ENCODE measurements around the gene SORBS2. TPM values are rescaled to one million over a fixed set of nuclear protein-coding genes. Genes with fewer than 3 reads are reported as not detected.

Gene SORBS2
- total and polyA plus RNA-seq, 7 experiments from 2014 or later = 0.21 to 1.4 TPM; not detected in 5

- peaks cover 0 to 7% (median 5%) of the 10 kb centered on the region in 5 donors for H3K27me3 Mint-ChIP-seq
- H3K27ac Mint-ChIP-seq = no peak overlapping the region
- Histone ChIP-seq H3K27ac (ENCODE audit: low read depth, low read length) (no peak overlapping the region), H3K9me3 (ENCODE audit: control insufficient read depth in 2 of 3, low read length in 3 of 3) (no peaks in the 10 kb centered on the region), H3K4me1 (ENCODE audit: control insufficient read depth in 2 of 2, insufficient read depth in 2 of 2, low read length in 2 of 2) (no peaks in the 10 kb centered on the region), H3K27me3 (ENCODE audit: control insufficient read depth in 2 of 2, insufficient read depth in 2 of 2, low read length in 2 of 2) (no peaks in the 10 kb centered on the region), H3K36me3 (ENCODE audit: control insufficient read depth in 2 of 3, insufficient read depth in 3 of 3, low read length in 3 of 3) (no peaks in the 10 kb centered on the region), H3K4me3 (ENCODE audit: low read length) (no peak overlapping the region)
- intact Hi-C loops (cut with micrococcal nuclease) = no loop called here
- H3K9me3 Mint-ChIP-seq = peaks cover 0 to 5% (median 0%) of the 10 kb centered on the region in 11 donors
- CTCF ChIA-PET = no interaction called here
- POLR2A ChIA-PET = no interaction called here
- DNase-seq (no peak), ATAC-seq (no peak)
- no peaks in the 10 kb centered on the region for H3K36me3 Mint-ChIP-seq
- no peak overlapping the region for H3K4me3 Mint-ChIP-seq
- no peaks in the 10 kb centered on the region for H3K4me1 Mint-ChIP-seq
Observed at GRCh38 chr4:185839194-185839712, 27.3 kb upstream of the SORBS2 start.

GRCh38 chr4:185838514-185839193, 26.7 kb upstream of the SORBS2 start:
- no peak for DNase-seq
- H3K36me3 ChIP-seq (ENCODE audit: control insufficient read depth in 2 of 3, insufficient read depth in 3 of 3, low read length in 3 of 3) = no peaks in the 10 kb centered on the region
- no peaks in the 10 kb centered on the region for H3K9me3 ChIP-seq (ENCODE audit: control insufficient read depth in 2 of 3, low read length in 3 of 3)
- H3K27me3 ChIP-seq (ENCODE audit: control insufficient read depth in 2 of 2, insufficient read depth in 2 of 2, low read length in 2 of 2) = no peaks in the 10 kb centered on the region
- H3K27ac Mint-ChIP-seq = no peak overlapping the region
- peaks cover 0 to 8% (median 6%) of the 10 kb centered on the region in 5 donors for H3K27me3 Mint-ChIP-seq
- H3K4me3 ChIP-seq (ENCODE audit: low read length) = no peak overlapping the region
- peaks cover 0 to 1% (median 0%) of the 10 kb centered on the region in 11 donors for H3K9me3 Mint-ChIP-seq
- ChIA-PET CTCF (no interaction called here), POLR2A (no interaction called here)
- intact Hi-C loops (cut with micrococcal nuclease) = no loop called here
- no peaks in the 10 kb centered on the region for H3K4me1 ChIP-seq (ENCODE audit: control insufficient read depth in 2 of 2, insufficient read depth in 2 of 2, low read length in 2 of 2)
- H3K4me1 Mint-ChIP-seq = no peaks in the 10 kb centered on the region
- H3K36me3 Mint-ChIP-seq = no peaks in the 10 kb centered on the region
- H3K4me3 Mint-ChIP-seq = no peak overlapping the region
- no peak for ATAC-seq
- no peak overlapping the region for H3K27ac ChIP-seq (ENCODE audit: low read depth, low read length)

GRCh38 chr4:185838104-185838452, 26.1 kb upstream of the SORBS2 start:
- Histone ChIP-seq H3K4me3 (ENCODE audit: low read length) (no peak overlapping the region), H3K27ac (ENCODE audit: low read depth, low read length) (no peak overlapping the region), H3K4me1 (ENCODE audit: control insufficient read depth in 2 of 2, insufficient read depth in 2 of 2, low read length in 2 of 2) (no peaks in the 10 kb centered on the region), H3K9me3 (ENCODE audit: control insufficient read depth in 2 of 3, low read length in 3 of 3) (no peaks in the 10 kb centered on the region), H3K36me3 (ENCODE audit: control insufficient read depth in 2 of 3, insufficient read depth in 3 of 3, low read length in 3 of 3) (no peaks in the 10 kb centered on the region), H3K27me3 (ENCODE audit: control insufficient read depth in 2 of 2, insufficient read depth in 2 of 2, low read length in 2 of 2) (no peaks in the 10 kb centered on the region)
- POLR2A ChIA-PET = no interaction called here
- Mint-ChIP-seq H3K4me1 (no peaks in the 10 kb centered on the region), H3K4me3 (no peak overlapping the region), H3K9me3 (peaks cover 0 to 1% (median 0%) of the 10 kb centered on the region in 11 donors), H3K36me3 (no peaks in the 10 kb centered on the region), H3K27me3 (peaks cover 0 to 8% (median 6%) of the 10 kb centered on the region in 5 donors), H3K27ac (no peak overlapping the region)
- DNase-seq (no peak), ATAC-seq (no peak)
- CTCF ChIA-PET = no interaction called here
- intact Hi-C loops (cut with micrococcal nuclease) = no loop called here

GRCh38 chr4:185837415-185838103, 25.6 kb upstream of the SORBS2 start:
- Mint-ChIP-seq H3K4me1 (no peaks in the 10 kb centered on the region), H3K27ac (no peak overlapping the region), H3K9me3 (peaks cover 0 to 1% (median 0%) of the 10 kb centered on the region in 11 donors), H3K27me3 (peaks cover 0 to 11% (median 7%) of the 10 kb centered on the region in 5 donors), H3K36me3 (no peaks in the 10 kb centered on the region), H3K4me3 (no peak overlapping the region)
- no peaks in the 10 kb centered on the region for H3K4me1 ChIP-seq (ENCODE audit: control insufficient read depth in 2 of 2, insufficient read depth in 2 of 2, low read length in 2 of 2)
- no peak for ATAC-seq
- ChIA-PET CTCF (no interaction called here), POLR2A (no interaction called here)
- H3K27ac ChIP-seq (ENCODE audit: low read depth, low read length) = no peak overlapping the region
- H3K4me3 ChIP-seq (ENCODE audit: low read length) = no peak overlapping the region
- DNase-seq = no peak
- intact Hi-C loops (cut with micrococcal nuclease) = no loop called here
- H3K36me3 ChIP-seq (ENCODE audit: control insufficient read depth in 2 of 3, insufficient read depth in 3 of 3, low read length in 3 of 3) = no peaks in the 10 kb centered on the region
- no peaks in the 10 kb centered on the region for H3K9me3 ChIP-seq (ENCODE audit: control insufficient read depth in 2 of 3, low read length in 3 of 3)
- no peaks in the 10 kb centered on the region for H3K27me3 ChIP-seq (ENCODE audit: control insufficient read depth in 2 of 2, insufficient read depth in 2 of 2, low read length in 2 of 2)

GRCh38 chr4:185836241-185837084, 24.5 kb upstream of the SORBS2 start:
- no peak for DNase-seq
- H3K36me3 ChIP-seq (ENCODE audit: control insufficient read depth in 2 of 3, insufficient read depth in 3 of 3, low read length in 3 of 3) = no peaks in the 10 kb centered on the region
- Mint-ChIP-seq H3K4me1 (no peaks in the 10 kb centered on the region), H3K36me3 (no peaks in the 10 kb centered on the region), H3K27ac (no peak overlapping the region), H3K4me3 (no peak overlapping the region), H3K9me3 (no peaks in the 10 kb centered on the region), H3K27me3 (peaks cover 0 to 12% (median 3%) of the 10 kb centered on the region in 5 donors)
- no peak for ATAC-seq
- H3K4me3 ChIP-seq (ENCODE audit: low read length) = no peak overlapping the region
- ChIA-PET POLR2A (no interaction called here), CTCF (no interaction called here)
- H3K4me1 ChIP-seq (ENCODE audit: control insufficient read depth in 2 of 2, insufficient read depth in 2 of 2, low read length in 2 of 2) = no peaks in the 10 kb centered on the region
- intact Hi-C loops (cut with micrococcal nuclease) = no loop called here
- no peaks in the 10 kb centered on the region for H3K27me3 ChIP-seq (ENCODE audit: control insufficient read depth in 2 of 2, insufficient read depth in 2 of 2, low read length in 2 of 2)
- H3K27ac ChIP-seq (ENCODE audit: low read depth, low read length) = no peak overlapping the region
- no peaks in the 10 kb centered on the region for H3K9me3 ChIP-seq (ENCODE audit: control insufficient read depth in 2 of 3, low read length in 3 of 3)

- Mint-ChIP-seq H3K36me3 (no peaks in the 10 kb centered on the region), H3K4me3 (no peak overlapping the region), H3K9me3 (peaks cover 0 to 3% (median 0%) of the 10 kb centered on the region in 11 donors), H3K27ac (no peak overlapping the region), H3K4me1 (no peaks in the 10 kb centered on the region), H3K27me3 (peaks cover 0 to 12% (median 7%) of the 10 kb centered on the region in 5 donors)
- ChIA-PET CTCF (no interaction called here), POLR2A (no interaction called here)
- ATAC-seq (no peak), DNase-seq (no peak)
- Histone ChIP-seq H3K27ac (ENCODE audit: low read depth, low read length) (no peak overlapping the region), H3K9me3 (ENCODE audit: control insufficient read depth in 2 of 3, low read length in 3 of 3) (no peaks in the 10 kb centered on the region), H3K4me3 (ENCODE audit: low read length) (no peak overlapping the region), H3K36me3 (ENCODE audit: control insufficient read depth in 2 of 3, insufficient read depth in 3 of 3, low read length in 3 of 3) (no peaks in the 10 kb centered on the region), H3K4me1 (ENCODE audit: control insufficient read depth in 2 of 2, insufficient read depth in 2 of 2, low read length in 2 of 2) (no peaks in the 10 kb centered on the region), H3K27me3 (ENCODE audit: control insufficient read depth in 2 of 2, insufficient read depth in 2 of 2, low read length in 2 of 2) (no peaks in the 10 kb centered on the region)
- intact Hi-C loops (cut with micrococcal nuclease) = no loop called here
Observed at GRCh38 chr4:185835814-185836213, 23.8 kb upstream of the SORBS2 start.
